Ramos (cell line): ENCODE results near the gene TACR2.

ENCODE experiments used
- in situ Hi-C: fragments of 300-500 bp; cut with MboI; formaldehyde crosslinking; loops from one replicate; pipeline ENCODE4 v1.14.3; 2022; ENCODE audit warnings: low sequenced_read_pairs; ENCODE audit not compliant: unreplicated experiment

Gene TACR2

GRCh38 chr10:69353977-69354635 is 62.6 kb downstream of the TACR2 start:
- in situ Hi-C loops, result no loop called here
